Loucy (cell line): ENCODE results near the gene SERGEF.

Source experiments
- EZH2phosphoT487 ChIP-seq: fragments of 200-600 bp; IDR thresholded peaks from 2 replicates; pipeline ENCODE4 v1.6.1; 2018; ENCODE audit warnings: antibody characterized with exemption, mild to moderate bottlenecking, moderate library complexity, borderline replicate concordance
- TF ChIP-seq, protein P1 (sequence below): fragments of 200-600 bp; sonication (generic); conservative IDR thresholded peaks from 2 replicates; pipeline ENCODE4 v1.5.1; 2014; ENCODE audit warnings: mild to moderate bottlenecking, antibody characterized with exemption, low read length

DNA sequence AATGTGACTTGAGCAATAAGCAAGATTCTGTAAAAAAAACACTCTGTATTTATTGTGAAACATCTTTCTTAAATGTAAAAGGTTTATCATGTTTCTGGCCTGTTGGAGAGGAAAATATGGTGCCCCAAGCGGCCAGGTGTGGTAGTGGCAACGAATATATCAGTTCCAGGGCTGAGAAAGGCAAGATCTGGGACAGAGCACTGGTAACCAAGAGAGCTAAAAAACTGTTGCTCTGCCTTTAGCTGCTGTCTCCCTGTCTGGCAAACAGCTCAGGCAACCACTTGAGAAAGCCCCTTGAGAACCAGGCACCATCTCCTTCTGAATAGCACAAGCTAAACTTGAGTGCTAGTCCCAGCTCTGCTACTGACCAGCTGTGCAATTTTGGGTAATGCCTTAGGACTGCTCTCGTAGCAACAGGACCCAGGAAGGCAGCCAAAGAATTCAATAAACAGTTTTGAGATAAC, 148.3 kb downstream of the SERGEF start:
- TF ChIP-seq, protein P1, sequence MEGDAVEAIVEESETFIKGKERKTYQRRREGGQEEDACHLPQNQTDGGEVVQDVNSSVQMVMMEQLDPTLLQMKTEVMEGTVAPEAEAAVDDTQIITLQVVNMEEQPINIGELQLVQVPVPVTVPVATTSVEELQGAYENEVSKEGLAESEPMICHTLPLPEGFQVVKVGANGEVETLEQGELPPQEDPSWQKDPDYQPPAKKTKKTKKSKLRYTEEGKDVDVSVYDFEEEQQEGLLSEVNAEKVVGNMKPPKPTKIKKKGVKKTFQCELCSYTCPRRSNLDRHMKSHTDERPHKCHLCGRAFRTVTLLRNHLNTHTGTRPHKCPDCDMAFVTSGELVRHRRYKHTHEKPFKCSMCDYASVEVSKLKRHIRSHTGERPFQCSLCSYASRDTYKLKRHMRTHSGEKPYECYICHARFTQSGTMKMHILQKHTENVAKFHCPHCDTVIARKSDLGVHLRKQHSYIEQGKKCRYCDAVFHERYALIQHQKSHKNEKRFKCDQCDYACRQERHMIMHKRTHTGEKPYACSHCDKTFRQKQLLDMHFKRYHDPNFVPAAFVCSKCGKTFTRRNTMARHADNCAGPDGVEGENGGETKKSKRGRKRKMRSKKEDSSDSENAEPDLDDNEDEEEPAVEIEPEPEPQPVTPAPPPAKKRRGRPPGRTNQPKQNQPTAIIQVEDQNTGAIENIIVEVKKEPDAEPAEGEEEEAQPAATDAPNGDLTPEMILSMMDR: peak; percentile 69
- no peak for TF ChIP-seq EZH2phosphoT487
